H1 (cell line): ENCODE data around the gene UTP25. TPM values are rescaled to one million over a fixed set of nuclear protein-coding genes. Genes with fewer than 3 reads are reported as not detected.

Experiments
- CTCF ChIA-PET: fragments of 300-600 bp; sonication (Branson Sonifier 250); formaldehyde crosslinking; loops from one replicate; lab custom pipeline; 2021; ENCODE audit not compliant: partially characterized antibody; lab: Charles Lee
- POLR2A ChIA-PET: fragments of 300-600 bp; sonication (Branson Sonifier 250); formaldehyde crosslinking; loops from one replicate; lab custom pipeline; 2021; ENCODE audit warnings: inconsistent platforms; ENCODE audit not compliant: partially characterized antibody; lab: Charles Lee
- DNase-seq, 2 experiments: peaks; one replicate each; pipeline versions ENCODE4 v3.0.0 to v3.0.0-alpha.2; 2010 to 2022; ENCODE audit warnings: low spot score in 2 of 2, low read depth in 1 of 2, mixed read lengths in 1 of 2
- FAIRE-seq: peaks from 2 replicates; lab custom pipeline; 2011; peaks lifted over from hg19 to GRCh38; lab: Jason Lieb, UNC
- H2AFZ ChIP-seq: 2 replicates; pipeline ENCODE4 v1.8.1; 2012; ENCODE audit warnings: low read length, inconsistent platforms
- H2AK5ac ChIP-seq: 2 replicates; pipeline ENCODE4 v1.6.1; 2013; ENCODE audit warnings: low read depth, low read length
- H2BK120ac ChIP-seq: replicated peaks from 2 replicates; pipeline ENCODE3; 2013; ENCODE audit warnings: low read depth, low read length, inconsistent platforms
- H2BK12ac ChIP-seq: 2 replicates; pipeline ENCODE4 v1.6.1; 2013; ENCODE audit warnings: low read depth, low read length
- H2BK15ac ChIP-seq: 2 replicates; pipeline ENCODE4 v1.6.1; 2013; ENCODE audit warnings: low read length
- H2BK20ac ChIP-seq: 2 replicates; pipeline ENCODE4 v1.6.1; 2013; ENCODE audit warnings: low read length
- H2BK5ac ChIP-seq: 2 replicates; pipeline ENCODE4 v1.6.1; 2013; ENCODE audit warnings: low read depth, low read length
- H3K14ac ChIP-seq: 2 replicates; pipeline ENCODE4 v1.6.1; 2013; ENCODE audit warnings: inconsistent platforms; ENCODE audit not compliant: insufficient read length
- H3K18ac ChIP-seq: 2 replicates; pipeline ENCODE4 v1.6.1; 2013; ENCODE audit warnings: low read length; ENCODE audit errors: extremely low read depth
- H3K23ac ChIP-seq: 2 replicates; pipeline ENCODE4 v1.6.1; 2013; ENCODE audit warnings: inconsistent platforms; ENCODE audit not compliant: insufficient read length
- H3K23me2 ChIP-seq: 2 replicates; pipeline ENCODE4 v1.6.1; 2013; ENCODE audit warnings: low read depth, low read length
- H3K27ac ChIP-seq: 2 replicates; pipeline ENCODE4 v1.6.1; 2011; ENCODE audit warnings: low read depth, low read length, inconsistent platforms
- H3K27me3 ChIP-seq, 4 experiments: replicated peaks in 1 of 4; 1 replicate in 1 of 4; 2 replicates in 3 of 4; pipeline versions ENCODE4 v1.6.1 to v1.8.1; 2011 to 2013; ENCODE audit warnings: low read length in 3 of 4, mild to moderate bottlenecking in 3 of 4, inconsistent platforms in 2 of 4, mixed read lengths in 2 of 4, moderate library complexity in 1 of 4; ENCODE audit not compliant: control insufficient read depth in 3 of 4, insufficient read depth in 3 of 4; ENCODE audit errors: extremely low read depth in 1 of 4
- H3K36me3 ChIP-seq, 4 experiments: 2 replicates each; pipeline versions ENCODE4 v1.6.1 to v1.8.1; 2011 to 2013; ENCODE audit warnings: mild to moderate bottlenecking in 4 of 4, low read length in 3 of 4, moderate library complexity in 2 of 4, control low read depth in 1 of 4, inconsistent platforms in 1 of 4; ENCODE audit not compliant: insufficient read depth in 4 of 4, control insufficient read depth in 2 of 4
- H3K4ac ChIP-seq: replicated peaks from 2 replicates; pipeline ENCODE3; 2013; ENCODE audit warnings: low read length, low read depth, mixed read lengths, inconsistent platforms; ENCODE audit not compliant: insufficient read length
- H3K4me1 ChIP-seq, 4 experiments: replicated peaks in 1 of 4; 1 replicate in 1 of 4; 2 replicates in 3 of 4; pipeline versions ENCODE4 v1.6.1 to v1.8.1; 2011 to 2013; ENCODE audit warnings: low read length in 3 of 4, inconsistent platforms in 2 of 4, mixed read lengths in 1 of 4; ENCODE audit not compliant: insufficient read depth in 4 of 4, control insufficient read depth in 3 of 4
- H3K4me2 ChIP-seq, 2 experiments: 2 replicates each; pipeline versions ENCODE4 v1.6.1 to v1.8.1; 2011 to 2013; ENCODE audit warnings: low read depth in 2 of 2, low read length in 2 of 2, control low read depth in 1 of 2, inconsistent platforms in 1 of 2, mild to moderate bottlenecking in 1 of 2; ENCODE audit not compliant: insufficient read depth in 1 of 2
- H3K4me3 ChIP-seq, 4 experiments: fragments of 200-600, 300-600 bp in 1 of 4; sonication (generic), shearing (Covaris generic), sonication (Bioruptor Twin) in 1 of 4; 2 replicates each; pipeline versions ENCODE4 v1.5.1 to v1.8.1; 2011 to 2016; ENCODE audit warnings: low read length in 4 of 4, low read depth in 3 of 4, control low read depth in 2 of 4, inconsistent platforms in 2 of 4, mild to moderate bottlenecking in 2 of 4, mixed read lengths in 1 of 4, moderate library complexity in 1 of 4; ENCODE audit not compliant: insufficient read depth in 2 of 4; ENCODE audit errors: extremely low read depth in 1 of 4
- H3K56ac ChIP-seq: replicated peaks from 2 replicates; pipeline ENCODE3; 2013; ENCODE audit warnings: low read depth, mild to moderate bottlenecking, mixed read lengths, low read length, inconsistent platforms; ENCODE audit not compliant: insufficient read length
- H3K79me1 ChIP-seq: 2 replicates; pipeline ENCODE4 v1.6.1; 2013; ENCODE audit warnings: low read depth, low read length, control low read depth
- H3K79me2 ChIP-seq, 2 experiments: 2 replicates each; pipeline versions ENCODE4 v1.6.1 to v1.8.1; 2012 to 2013; ENCODE audit warnings: low read length in 2 of 2, mild to moderate bottlenecking in 2 of 2, inconsistent platforms in 1 of 2; ENCODE audit not compliant: insufficient read depth in 2 of 2, control insufficient read depth in 1 of 2
- H3K9ac ChIP-seq, 4 experiments: replicated peaks in 1 of 4; 1 replicate in 1 of 4; 2 replicates in 3 of 4; pipeline versions ENCODE4 v1.6.1 to v1.8.1; 2011 to 2013; ENCODE audit warnings: low read depth in 3 of 4, low read length in 3 of 4, control low read depth in 2 of 4, mild to moderate bottlenecking in 2 of 4, moderate library complexity in 2 of 4, inconsistent platforms in 1 of 4; ENCODE audit errors: extremely low read depth in 1 of 4
- H3K9me3 ChIP-seq, 2 experiments: 2 replicates each; pipeline versions ENCODE4 v1.6.1 to v1.8.1; 2012 to 2013; ENCODE audit warnings: mild to moderate bottlenecking in 2 of 2, moderate library complexity in 2 of 2, control low read depth in 1 of 2, inconsistent platforms in 1 of 2, low read depth in 1 of 2, low read length in 1 of 2, mixed read lengths in 1 of 2; ENCODE audit not compliant: insufficient read depth in 2 of 2
- H4K20me1 ChIP-seq, 2 experiments: replicated peaks in 1 of 2; 2 replicates each; pipeline versions ENCODE3 to v1.8.1; 2011 to 2013; ENCODE audit warnings: inconsistent platforms in 2 of 2, low read length in 2 of 2, mild to moderate bottlenecking in 1 of 2; ENCODE audit not compliant: insufficient read depth in 2 of 2, control insufficient read depth in 1 of 2
- H4K5ac ChIP-seq: 2 replicates; pipeline ENCODE4 v1.6.1; 2013; ENCODE audit warnings: low read length, low read depth, mixed read lengths, inconsistent platforms; ENCODE audit not compliant: insufficient read length
- H4K8ac ChIP-seq: 2 replicates; pipeline ENCODE4 v1.8.0; 2013; ENCODE audit warnings: mild to moderate bottlenecking, moderate library complexity, low read length, inconsistent platforms; ENCODE audit not compliant: insufficient read depth; ENCODE audit errors: extremely low read depth
- H4K91ac ChIP-seq: replicated peaks from 2 replicates; pipeline ENCODE3; 2013; ENCODE audit warnings: low read length, mixed read lengths, inconsistent platforms; ENCODE audit not compliant: insufficient read length
- ASH2L ChIP-seq: fragments of 200-600, 300-600 bp; sonication (generic); IDR thresholded peaks from one replicate; pipeline ENCODE4 v1.7.1; 2017; ENCODE audit warnings: low read length
- BACH1 ChIP-seq: IDR thresholded peaks from 2 replicates; pipeline ENCODE4 v1.6.1; 2012; ENCODE audit warnings: low read length, improper control_type of control experiment
- BRCA1 ChIP-seq: IDR thresholded peaks from 2 replicates; pipeline ENCODE4 v1.6.1; 2012; ENCODE audit warnings: low read depth, low read length, improper control_type of control experiment
- CBX5 ChIP-seq: fragments of 300-800, 300-1000 bp; sonication (generic); IDR thresholded peaks from 2 replicates; pipeline ENCODE4 v1.7.1; 2016; ENCODE audit warnings: antibody characterized with exemption, low read length, low read depth
- CBX8 ChIP-seq: fragments of 300-800, 300-1000 bp; sonication (generic); IDR thresholded peaks from 2 replicates; pipeline ENCODE4 v1.7.1; 2016; ENCODE audit warnings: low read depth, low read length, borderline replicate concordance
- EP300 ChIP-seq, 2 experiments: IDR thresholded peaks; 1 replicate in 1 of 2; 2 replicates in 1 of 2; pipeline ENCODE4 v1.6.1; 2011 to 2012; ENCODE audit warnings: low read depth in 2 of 2, low read length in 2 of 2, mild to moderate bottlenecking in 2 of 2, borderline replicate concordance in 1 of 2, inconsistent platforms in 1 of 2, moderate library complexity in 1 of 2
- FOSL1 ChIP-seq: IDR thresholded peaks from 2 replicates; pipeline ENCODE4 v1.6.1; 2011; ENCODE audit warnings: mild to moderate bottlenecking, low read depth, low read length, moderate library complexity; ENCODE audit not compliant: insufficient read depth
- HDAC2 ChIP-seq, 2 experiments: fragments of 300-600 bp in 1 of 2; sonication (generic) in 1 of 2; IDR thresholded peaks; 2 replicates each; pipeline ENCODE4 v1.6.1; 2011 to 2012; ENCODE audit warnings: low read depth in 2 of 2, low read length in 2 of 2, mild to moderate bottlenecking in 2 of 2, moderate library complexity in 2 of 2, borderline replicate concordance in 1 of 2, inconsistent platforms in 1 of 2
- JUND ChIP-seq: IDR thresholded peaks from 2 replicates; pipeline ENCODE4 v1.6.1; 2011; ENCODE audit warnings: mild to moderate bottlenecking, improper control_type of control experiment, low read length
- MAFK ChIP-seq: IDR thresholded peaks from 2 replicates; pipeline ENCODE4 v1.6.1; 2012; ENCODE audit warnings: low read depth, mild to moderate bottlenecking, improper control_type of control experiment, low read length
- RFX5 ChIP-seq: IDR thresholded peaks from 2 replicates; pipeline ENCODE4 v1.6.1; 2011; ENCODE audit warnings: low read depth, low read length, improper control_type of control experiment, borderline replicate concordance
- SIN3A ChIP-seq, 2 experiments: IDR thresholded peaks in 1 of 2; conservative IDR thresholded peaks in 1 of 2; 2 replicates each; pipeline ENCODE4 v1.6.1; 2011 to 2012; ENCODE audit warnings: low read length in 2 of 2, improper control_type of control experiment in 1 of 2, low read depth in 1 of 2, mild to moderate bottlenecking in 1 of 2
- SUZ12 ChIP-seq: fragments of 200-600 bp; sonication (generic); IDR thresholded peaks from 2 replicates; pipeline ENCODE4 v1.6.1; 2012; ENCODE audit warnings: mild to moderate bottlenecking, inconsistent platforms, low read length, moderate library complexity, mixed read lengths
- TAF7 ChIP-seq: optimal IDR thresholded peaks from 2 replicates; pipeline ENCODE3; 2011; ENCODE audit warnings: low read depth, mild to moderate bottlenecking, inconsistent platforms, low read length, moderate library complexity, borderline replicate concordance
- WGBS, 2 experiments: shearing (Covaris generic) in 1 of 2; methylation state at CpG; one replicate each; pipeline versions ENCODE4 v1.1.6 to v1.1.7; 2013 to 2015; ENCODE audit warnings: low lambda C conversion rate in 2 of 2, mixed read lengths in 2 of 2, inconsistent platforms in 1 of 2, low coverage in 1 of 2, missing lambda C conversion rate in 1 of 2; ENCODE audit not compliant: insufficient replicate concordance in 2 of 2, insufficient coverage in 1 of 2, insufficient read length in 1 of 2; ENCODE audit errors: extremely low coverage in 1 of 2, missing lambda C conversion rate in 1 of 2; 5-methylcytosine and 5-hydroxymethylcytosine counted together
- polyA plus RNA-seq, 7 experiments: library from polyadenylated mRNA; depleted of rRNA in 3 of 7; stranded (reverse) in 5 of 7; unstranded in 2 of 7; fragments of >200 nt in 5 of 7; fragments of 200-250 nt in 2 of 7; gene quantifications; 1 replicate in 5 of 7; 2 replicates in 1 of 7; 4 replicates in 1 of 7; pipeline versions ENCODE4 v1.2.1 to v1.2.3, GENCODE V29; 2011 to 2013; ENCODE audit warnings: missing spikeins in 2 of 7, mixed read lengths in 2 of 7
- total RNA-seq: library from RNA; stranded (reverse); fragmentation: NEBNext Ultra II Directional; extraction: Animal tissue kit (Norgen Biotek cat#: 25700); gene quantifications from 2 replicates; pipeline ENCODE4 v1.2.1, GENCODE V29; 2021

The UTP25 gene
- total and polyA plus RNA-seq, 2 of the 8 experiments (the other 6 are each of a cell fraction or from before 2014, with no cell fraction given): 4.0 to 7.6 TPM

DNA sequence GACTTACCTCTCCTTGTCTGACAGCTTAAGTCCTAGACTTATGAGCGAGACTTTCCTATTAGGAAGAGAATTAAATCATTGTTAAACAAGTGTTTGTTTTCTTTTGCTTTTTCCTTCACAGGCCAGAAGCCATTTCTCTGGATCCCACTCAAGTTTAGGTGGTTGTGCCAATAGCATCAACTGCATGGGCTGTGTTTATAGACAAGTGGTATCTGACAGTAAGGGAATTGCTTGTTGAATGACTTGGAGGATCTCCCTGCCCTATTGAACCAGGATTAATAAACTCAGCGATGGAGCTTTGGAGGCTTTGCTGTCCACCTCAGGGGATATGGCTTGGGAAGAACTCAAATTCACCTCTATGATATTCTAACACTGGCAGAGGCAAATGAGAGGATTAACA lies 43.7 kb downstream of the UTP25 start:
- H4K91ac ChIP-seq: no peak overlapping the region
- H2BK15ac ChIP-seq: no peak overlapping the region
- no peaks in the 10 kb centered on the region for H3K23me2 ChIP-seq
- H3K14ac ChIP-seq: no peak overlapping the region
- no peaks in the 10 kb centered on the region for H3K36me3 ChIP-seq
- no peak overlapping the region for H4K8ac ChIP-seq
- FAIRE-seq (no peak), DNase-seq (no peak)
- POLR2A ChIA-PET: no interaction called here
- H3K23ac ChIP-seq: no peak overlapping the region
- H3K4me2 ChIP-seq: no peak overlapping the region
- H2BK20ac ChIP-seq: no peak overlapping the region
- no peaks in the 10 kb centered on the region for H3K79me2 ChIP-seq
- H3K79me1 ChIP-seq: no peaks in the 10 kb centered on the region
- no peak overlapping the region for H2BK5ac ChIP-seq
- H2BK12ac ChIP-seq: no peak overlapping the region
- no peak overlapping the region for H3K4ac ChIP-seq
- no peak overlapping the region for H4K5ac ChIP-seq
- H4K20me1 ChIP-seq: no peaks in the 10 kb centered on the region
- WGBS, 2 experiments: 88% methylated on average over 2 of the region's 2 CpGs; no CpG with 5 or more reads in 1 of the 2 experiments
- H2BK120ac ChIP-seq: no peak overlapping the region
- H3K56ac ChIP-seq: no peak overlapping the region
- no peak overlapping the region for H3K9ac ChIP-seq
- no peak overlapping the region for H2AFZ ChIP-seq
- no peaks in the 10 kb centered on the region for H3K4me1 ChIP-seq
- H3K4me3 ChIP-seq: no peak overlapping the region
- 0 out of 4 replicates have a peak, but pooled peaks cover 0 to 3% of the 10 kb centered on the region in 2 experiments for H3K9me3 ChIP-seq
- H2AK5ac ChIP-seq: no peak overlapping the region
- no peak overlapping the region for H3K27ac ChIP-seq
- H3K27me3 ChIP-seq: no peaks in the 10 kb centered on the region
- CTCF ChIA-PET: interaction anchor here (0.8 to 5.3 kb wide), 2 partner anchors 12 to 29 kb away, joined by 3 to 30 read pairs; no protein-coding TSS in a partner anchor
- no peak overlapping the region for H3K18ac ChIP-seq
- TF ChIP-seq CBX8 (no peak), MAFK (no peak), JUND (no peak), HDAC2 (IDR thresholded peaks at IDR 0.05; ENCODE audit: borderline replicate concordance in 1 of 2, low read depth in 2 of 2, low read length in 2 of 2) (no peak), ASH2L (no peak), TAF7 (no peak), FOSL1 (no peak), CBX5 (no peak), SIN3A (conservative IDR thresholded peaks at IDR 0.05 in 1 of 2, IDR thresholded peaks at IDR 0.05 in 1 of 2; ENCODE audit: low read depth in 1 of 2, low read length in 2 of 2) (no peak), BACH1 (no peak), EP300 (IDR thresholded peaks at IDR 0.05; ENCODE audit: borderline replicate concordance in 1 of 2, low read depth in 2 of 2, low read length in 2 of 2) (no peak), SUZ12 (no peak), RFX5 (no peak), BRCA1 (no peak)
